NCI-H345 (cell line): ENCODE measurements around the gene PARM1.

ENCODE experiments used
- DNase-seq: peaks from one replicate; lab custom pipeline; 2025; lab: John Stamatoyannopoulos, UW

PARM1 gene

GRCh38 chr4:74932832-74933561 is at the start of gene PARM1:
TSS of gene PARM1 (plus strand) at chr4:74933116. CDS start at chr4:74933328, 212 bp downstream.
- DNase-seq, result peak; percentile 85

- no peak for DNase-seq
Observed at GRCh38 chr4:74884266-74884665, 48.6 kb upstream of the PARM1 start.

- no peak for DNase-seq
Observed at GRCh38 chr4:74886484-74886883, 46.4 kb upstream of the PARM1 start.

- no peak for DNase-seq
Observed at GRCh38 chr4:74890341-74890740, 42.6 kb upstream of the PARM1 start.

GRCh38 chr4:74891037-74891436 is 41.9 kb upstream of the PARM1 start:
- DNase-seq, result no peak

GRCh38 chr4:74893171-74893570 is 39.7 kb upstream of the PARM1 start:
- no peak for DNase-seq

GRCh38 chr4:74896595-74896994 is 36.3 kb upstream of the PARM1 start:
- no peak for DNase-seq

- no peak for DNase-seq
Observed at GRCh38 chr4:74897386-74897785, 35.5 kb upstream of the PARM1 start.

GRCh38 chr4:74900862-74901261 is 32.1 kb upstream of the PARM1 start:
- no peak for DNase-seq

- DNase-seq, result no peak
Observed at GRCh38 chr4:74904509-74905065, 28.3 kb upstream of the PARM1 start.

- DNase-seq, result no peak
Observed at GRCh38 chr4:74906771-74907170, 26.1 kb upstream of the PARM1 start.

- DNase-seq, result no peak
Observed at GRCh38 chr4:74919783-74920182, 13.1 kb upstream of the PARM1 start.

GRCh38 chr4:74920704-74921103 is 12.2 kb upstream of the PARM1 start:
- DNase-seq, result no peak

GRCh38 chr4:74921490-74921889 is 11.4 kb upstream of the PARM1 start:
- no peak for DNase-seq

GRCh38 chr4:74926007-74926406 is 6.9 kb upstream of the PARM1 start:
- no peak for DNase-seq

- DNase-seq, result no peak
Observed at GRCh38 chr4:74930162-74930561, 2.8 kb upstream of the PARM1 start.

GRCh38 chr4:74931376-74931775 is 1.5 kb upstream of the PARM1 start:
- DNase-seq, result no peak

GRCh38 chr4:74932010-74932409 is 906 bp upstream of the PARM1 start:
- DNase-seq, result no peak

- DNase-seq, result no peak
Observed at GRCh38 chr4:74933562-74934015, 673 bp downstream of the PARM1 start.

GRCh38 chr4:74934016-74934831 is 1.3 kb downstream of the PARM1 start:
- DNase-seq, result peak; percentile 15

- DNase-seq, result no peak
Observed at GRCh38 chr4:74934888-74935287, 2.0 kb downstream of the PARM1 start.

GRCh38 chr4:74941123-74941522 is 8.2 kb downstream of the PARM1 start:
- no peak for DNase-seq
